Upper lobe of left lung (tissue), 6 donors: ENCODE measurements around the gene CD274. TPM values are rescaled to one million over a fixed set of nuclear protein-coding genes. Genes with fewer than 3 reads are reported as not detected.

Source experiments
- ATAC-seq, 2 donors: fragments of 200-7000 bp; cut with Tn5 transposase; one replicate each; pipeline ENCODE4 v1.9.1; 2022; ENCODE audit warnings: mild to moderate bottlenecking in 2 of 2, moderate library complexity in 2 of 2; ENCODE audit not compliant: low FRiP score in 2 of 2
- DNase-seq, 2 donors: peaks; one replicate each; pipeline ENCODE4 v3.0.0-alpha.2; 2019 to 2020
- H3K27ac ChIP-seq, 4 donors: fragments of 200-600 bp; sonication (generic); one replicate each; pipeline ENCODE4 v1.5.1; 2016 to 2019
- H3K27me3 ChIP-seq, 4 donors: fragments of 200-600 bp; sonication (generic); one replicate each; pipeline ENCODE4 v1.5.1; 2017 to 2019
- H3K36me3 ChIP-seq, 4 donors: fragments of 200-600 bp; sonication (generic); one replicate each; pipeline ENCODE4 v1.5.1; 2016 to 2019
- H3K4me1 ChIP-seq, 4 donors: fragments of 200-600 bp; sonication (generic); one replicate each; pipeline ENCODE4 v1.5.1; 2018 to 2019
- H3K4me3 ChIP-seq, 4 donors: fragments of 200-600 bp; sonication (generic); one replicate each; pipeline ENCODE4 v1.5.1; 2017 to 2019; ENCODE audit warnings: mild to moderate bottlenecking in 2 of 4, moderate library complexity in 1 of 4
- H3K9me3 ChIP-seq, 4 donors: fragments of 200-600 bp; sonication (generic); one replicate each; pipeline ENCODE4 v1.5.1; 2018 to 2019
- CTCF ChIP-seq, 6 experiments: fragments of 450-650 bp in 4 of 6; fragments of 200-600 bp in 2 of 6; sonication (generic) in 2 of 6; IDR thresholded peaks; one replicate each; pipeline ENCODE4 v1.5.1; 2016 to 2019; ENCODE audit warnings: antibody characterized with exemption in 6 of 6
- EP300 ChIP-seq, 4 donors: sonication (generic); formaldehyde crosslinking; IDR thresholded peaks; one replicate each; pipeline ENCODE4 v1.5.1; 2017; ENCODE audit warnings: antibody characterized with exemption in 4 of 4, control low read depth in 2 of 4
- POLR2A ChIP-seq, 4 donors: fragments of 450-650 bp; IDR thresholded peaks; one replicate each; pipeline ENCODE4 v1.5.1; 2016 to 2017; ENCODE audit warnings: antibody characterized with exemption in 4 of 4, mild to moderate bottlenecking in 2 of 4
- POLR2AphosphoS5 ChIP-seq, 2 donors: sonication (generic); formaldehyde crosslinking; IDR thresholded peaks; one replicate each; pipeline ENCODE4 v1.5.1; 2017; ENCODE audit warnings: antibody characterized with exemption in 2 of 2
- WGBS, 2 donors: methylation state at CpG; one replicate each; pipeline ENCODE4 v1.1.5; 2017 to 2018; 5-methylcytosine and 5-hydroxymethylcytosine counted together
- total RNA-seq, 6 donors: library from RNA; depleted of rRNA in 4 of 6; stranded (reverse); fragments of >200 nt in 4 of 6; gene quantifications; one replicate each; pipeline versions ENCODE4 v1.1.0 to v1.2.1, GENCODE V29; 2016 to 2021
- donor health status: DM: no; HTN: no; CAD: no; lungs with moderate emphysema.
- donor health status: DM: no; HTN: yes; CAD: no; lungs with severe emphysema.

Gene CD274
- total RNA-seq, 6 donors from 2014 or later: 11.6 to 20.8 (median 14.4) TPM

DNA sequence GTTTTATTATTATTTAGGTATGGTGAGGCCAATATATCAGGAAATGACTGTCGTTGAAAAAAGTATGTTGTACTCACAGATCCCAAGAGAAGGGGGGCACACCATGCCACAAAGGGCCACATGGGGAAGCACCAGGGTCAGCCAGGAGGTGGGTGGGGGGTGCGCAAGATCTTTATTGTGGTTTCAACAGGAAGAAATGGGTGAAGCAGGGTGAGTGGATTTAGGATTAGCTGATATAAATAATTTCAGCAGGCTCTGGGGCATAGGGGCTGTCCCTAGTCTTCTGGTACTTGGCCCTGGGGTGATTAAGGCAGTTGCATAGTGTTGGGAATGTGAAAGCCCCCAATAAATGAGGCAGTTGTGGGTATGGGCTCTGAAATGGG is 68.6 kb downstream of the CD274 start:
- no peaks in the 10 kb centered on the region for H3K9me3 ChIP-seq
- TF ChIP-seq POLR2A (IDR thresholded peaks at IDR 0.05) (no peak), CTCF (IDR thresholded peaks at IDR 0.05) (no peak), EP300 (IDR thresholded peaks at IDR 0.05) (no peak), POLR2AphosphoS5 (IDR thresholded peaks at IDR 0.05) (no peak)
- ATAC-seq (no peak), DNase-seq (no peak)
- 49 to 67% methylated on average over 2 of the region's 2 CpGs for WGBS, 2 donors
- H3K36me3 ChIP-seq: no peaks in the 10 kb centered on the region
- no peak overlapping the region for H3K27ac ChIP-seq
- H3K27me3 ChIP-seq: no peaks in the 10 kb centered on the region
- H3K4me1 ChIP-seq: no peaks in the 10 kb centered on the region
- H3K4me3 ChIP-seq: no peak overlapping the region

Other genes starting within 250 kb of the CD274 start
- gene INSL4, start 219.1 kb upstream of the CD274 start, total RNA-seq: not detected
- gene RLN2, start 145.8 kb upstream of the CD274 start, total RNA-seq: 1 to 10 TPM in 1 of 6 donors, under 1 TPM in 2, not detected in 3; 0.60 to 5.2 (median 0.61) TPM
- not detected for gene RLN1, start 110.7 kb upstream of the CD274 start, total RNA-seq
- gene PLGRKT, start 12.6 kb upstream of the CD274 start, total RNA-seq: 10 to 100 TPM in 5 of 6 donors, 1 to 10 TPM in 1; 3.1 to 19.3 (median 14.4) TPM
- gene PDCD1LG2, start 60.0 kb downstream of the CD274 start, total RNA-seq: 10 to 100 TPM in 1 of 6 donors, 1 to 10 TPM in 5; 1.0 to 10.6 (median 3.2) TPM
- 10 to 100 TPM; 21.5 to 62.9 (median 31.0) TPM for gene RIC1, start 178.6 kb downstream of the CD274 start, total RNA-seq